HEK293 (cell line): ENCODE results near the gene EBP.

Source experiments
- SCRT1 ChIP-seq: fragments of 450-650 bp; formaldehyde crosslinking; IDR thresholded peaks from 2 replicates; pipeline ENCODE4 v1.5.1; 2016; ENCODE audit warnings: missing biosample characterization, missing genetic modification characterization, borderline replicate concordance
- YY2 ChIP-seq: fragments of 450-650 bp; formaldehyde crosslinking; IDR thresholded peaks from 2 replicates; pipeline ENCODE4 v1.5.1; 2016; ENCODE audit warnings: missing biosample characterization, missing genetic modification characterization
- ZBTB17 ChIP-seq: fragments of 450-650 bp; formaldehyde crosslinking; IDR thresholded peaks from 2 replicates; pipeline ENCODE4 v1.5.1; 2016; ENCODE audit warnings: missing biosample characterization, missing genetic modification characterization
- ZNF169 ChIP-seq: fragments of 450-650 bp; formaldehyde crosslinking; IDR thresholded peaks from 2 replicates; pipeline ENCODE4 v1.5.1; 2016; ENCODE audit warnings: missing biosample characterization, missing genetic modification characterization
- ZNF335 ChIP-seq: fragments of 450-650 bp; formaldehyde crosslinking; conservative IDR thresholded peaks from 2 replicates; pipeline ENCODE4 v1.5.1; 2016; ENCODE audit warnings: missing biosample characterization, missing genetic modification characterization
- ZNF341 ChIP-seq: fragments of 450-650 bp; formaldehyde crosslinking; IDR thresholded peaks from 2 replicates; pipeline ENCODE4; 2016; ENCODE audit warnings: low read depth, missing biosample characterization, missing genetic modification characterization
- ZNF423 ChIP-seq: fragments of 450-650 bp; formaldehyde crosslinking; IDR thresholded peaks from 2 replicates; pipeline ENCODE4 v1.5.1; 2016; ENCODE audit warnings: missing biosample characterization, missing genetic modification characterization
- ZNF426 ChIP-seq: fragments of 450-650 bp; formaldehyde crosslinking; IDR thresholded peaks from 2 replicates; pipeline ENCODE4 v1.5.1; 2017; ENCODE audit warnings: missing biosample characterization, missing genetic modification characterization, mild to moderate bottlenecking, inconsistent platforms, moderate library complexity
- ZNF548 ChIP-seq: fragments of 450-650 bp; formaldehyde crosslinking; IDR thresholded peaks from 2 replicates; pipeline ENCODE4 v1.5.1; 2016; ENCODE audit warnings: missing biosample characterization, missing genetic modification characterization
- ZNF600 ChIP-seq: fragments of 450-650 bp; formaldehyde crosslinking; IDR thresholded peaks from 2 replicates; pipeline ENCODE4 v1.5.1; 2016; ENCODE audit warnings: missing biosample characterization, missing genetic modification characterization
- ZNF610 ChIP-seq: fragments of 450-650 bp; formaldehyde crosslinking; IDR thresholded peaks from 2 replicates; pipeline ENCODE4 v1.5.1; 2016; ENCODE audit warnings: missing biosample characterization, missing genetic modification characterization, borderline replicate concordance
- ZNF626 ChIP-seq: fragments of 450-650 bp; sonication (Bioruptor Pico); formaldehyde crosslinking; IDR thresholded peaks from 2 replicates; pipeline ENCODE4 v1.5.1; 2018; ENCODE audit warnings: missing biosample characterization, missing genetic modification characterization, inconsistent platforms
- ZSCAN30 ChIP-seq: fragments of 450-650 bp; IDR thresholded peaks from 2 replicates; pipeline ENCODE4 v1.5.1; 2018; ENCODE audit warnings: missing biosample characterization, mild to moderate bottlenecking, missing genetic modification characterization, moderate library complexity
- ZXDB ChIP-seq: fragments of 450-650 bp; formaldehyde crosslinking; IDR thresholded peaks from 2 replicates; pipeline ENCODE4 v1.5.1; 2016; ENCODE audit warnings: missing biosample characterization, missing genetic modification characterization
- TF ChIP-seq, protein P1 (sequence below): fragments of 450-650 bp; formaldehyde crosslinking; IDR thresholded peaks from 2 replicates; pipeline ENCODE4 v1.5.1; 2016; ENCODE audit warnings: missing biosample characterization, missing genetic modification characterization
- TF ChIP-seq, protein P2 (sequence below): fragments of 450-650 bp; formaldehyde crosslinking; IDR thresholded peaks from 2 replicates; pipeline ENCODE4 v1.5.1; 2016; ENCODE audit warnings: missing biosample characterization, missing genetic modification characterization
- TF ChIP-seq, protein P3 (sequence below): fragments of 450-650 bp; formaldehyde crosslinking; IDR thresholded peaks from 2 replicates; pipeline ENCODE4 v1.5.1; 2016; ENCODE audit warnings: missing biosample characterization, missing genetic modification characterization
- TF ChIP-seq, protein P4 (sequence below): fragments of 450-650 bp; formaldehyde crosslinking; IDR thresholded peaks from 2 replicates; pipeline ENCODE4 v1.5.1; 2016; ENCODE audit warnings: missing biosample characterization, missing genetic modification characterization, borderline replicate concordance
- TF ChIP-seq, protein P5 (sequence below): fragments of 450-650 bp; formaldehyde crosslinking; IDR thresholded peaks from 2 replicates; pipeline ENCODE4 v1.5.1; 2016; ENCODE audit warnings: missing biosample characterization, missing genetic modification characterization
- TF ChIP-seq, protein P6 (sequence below): fragments of 450-650 bp; formaldehyde crosslinking; IDR thresholded peaks from 2 replicates; pipeline ENCODE4 v1.5.1; 2016; ENCODE audit warnings: missing biosample characterization, missing genetic modification characterization
- TF ChIP-seq, protein P7 (sequence below): fragments of 450-650 bp; formaldehyde crosslinking; optimal IDR thresholded peaks from 2 replicates; pipeline ENCODE3; 2016; ENCODE audit warnings: missing biosample characterization, mild to moderate bottlenecking, missing genetic modification characterization

Gene EBP

DNA sequence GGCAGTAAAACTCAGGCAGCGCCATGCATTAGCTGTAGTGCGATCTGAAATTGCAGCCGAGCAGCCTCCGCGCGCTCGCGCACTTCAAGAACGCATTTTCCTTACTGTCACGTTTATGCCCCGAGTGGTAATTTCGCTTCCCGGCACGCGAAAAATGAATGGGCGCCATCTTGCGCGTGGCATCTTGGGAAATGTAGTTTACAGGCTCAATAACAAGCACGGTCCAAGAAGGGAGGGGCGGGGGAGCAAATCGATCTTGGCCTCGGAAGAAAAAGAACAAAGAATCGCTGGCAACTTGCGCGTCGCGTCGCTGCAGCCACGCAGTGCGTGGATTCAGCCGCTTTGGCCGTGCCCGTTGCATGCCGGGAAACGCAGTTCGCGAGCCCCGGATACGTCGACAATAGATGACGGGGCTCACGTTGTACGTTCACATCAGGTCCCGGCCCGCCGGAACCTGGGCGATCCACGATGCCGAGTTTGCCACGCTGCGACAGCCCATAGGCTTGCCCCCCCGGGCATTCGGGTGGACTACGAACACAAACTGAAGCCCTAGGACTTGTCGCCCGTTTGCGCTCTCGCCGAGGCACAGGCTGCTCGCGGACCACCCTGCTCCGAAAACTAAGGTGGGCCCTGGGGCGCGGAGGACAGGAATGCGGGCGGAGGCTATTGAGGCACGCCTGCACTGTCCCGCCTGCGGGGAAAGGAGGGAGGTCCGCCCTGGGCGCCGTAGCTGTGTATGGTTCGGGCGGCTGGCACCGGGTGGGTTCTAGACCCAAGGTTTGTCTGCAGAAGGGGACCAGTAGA, 45.6 kb upstream of the EBP start, which contains the start of gene FTSJ1 (continued):
- TF ChIP-seq ZNF335 (tag by site-specific recombination) (peak; percentile 99), ZNF423 (tag by site-specific recombination) (0 out of 2 replicates have a peak, but pooled peaks have one; percentile 7), ZNF600 (tag by site-specific recombination) (peak; percentile 60), ZXDB (tag by site-specific recombination) (peak; percentile 81), SCRT1 (tag by site-specific recombination) (no peak), ZNF626 (tag by site-specific recombination) (no peak), YY2 (tag by site-specific recombination) (peak; percentile 72; the same call in 1 of the 2 replicates), ZBTB17 (tag by site-specific recombination) (peak; percentile 97), ZNF169 (no peak), ZNF426 (tag by site-specific recombination) (no peak), ZNF610 (tag by site-specific recombination) (peak; percentile 28; the same call in 1 of the 2 replicates), ZNF341 (tag by site-specific recombination) (peak; percentile 51; the same call in 1 of the 2 replicates), ZSCAN30 (tag by site-specific recombination) (no peak), ZNF548 (tag by site-specific recombination) (no peak)
- TF ChIP-seq, protein P1, sequence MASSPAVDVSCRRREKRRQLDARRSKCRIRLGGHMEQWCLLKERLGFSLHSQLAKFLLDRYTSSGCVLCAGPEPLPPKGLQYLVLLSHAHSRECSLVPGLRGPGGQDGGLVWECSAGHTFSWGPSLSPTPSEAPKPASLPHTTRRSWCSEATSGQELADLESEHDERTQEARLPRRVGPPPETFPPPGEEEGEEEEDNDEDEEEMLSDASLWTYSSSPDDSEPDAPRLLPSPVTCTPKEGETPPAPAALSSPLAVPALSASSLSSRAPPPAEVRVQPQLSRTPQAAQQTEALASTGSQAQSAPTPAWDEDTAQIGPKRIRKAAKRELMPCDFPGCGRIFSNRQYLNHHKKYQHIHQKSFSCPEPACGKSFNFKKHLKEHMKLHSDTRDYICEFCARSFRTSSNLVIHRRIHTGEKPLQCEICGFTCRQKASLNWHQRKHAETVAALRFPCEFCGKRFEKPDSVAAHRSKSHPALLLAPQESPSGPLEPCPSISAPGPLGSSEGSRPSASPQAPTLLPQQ: peak; percentile 89
- TF ChIP-seq, protein P2, sequence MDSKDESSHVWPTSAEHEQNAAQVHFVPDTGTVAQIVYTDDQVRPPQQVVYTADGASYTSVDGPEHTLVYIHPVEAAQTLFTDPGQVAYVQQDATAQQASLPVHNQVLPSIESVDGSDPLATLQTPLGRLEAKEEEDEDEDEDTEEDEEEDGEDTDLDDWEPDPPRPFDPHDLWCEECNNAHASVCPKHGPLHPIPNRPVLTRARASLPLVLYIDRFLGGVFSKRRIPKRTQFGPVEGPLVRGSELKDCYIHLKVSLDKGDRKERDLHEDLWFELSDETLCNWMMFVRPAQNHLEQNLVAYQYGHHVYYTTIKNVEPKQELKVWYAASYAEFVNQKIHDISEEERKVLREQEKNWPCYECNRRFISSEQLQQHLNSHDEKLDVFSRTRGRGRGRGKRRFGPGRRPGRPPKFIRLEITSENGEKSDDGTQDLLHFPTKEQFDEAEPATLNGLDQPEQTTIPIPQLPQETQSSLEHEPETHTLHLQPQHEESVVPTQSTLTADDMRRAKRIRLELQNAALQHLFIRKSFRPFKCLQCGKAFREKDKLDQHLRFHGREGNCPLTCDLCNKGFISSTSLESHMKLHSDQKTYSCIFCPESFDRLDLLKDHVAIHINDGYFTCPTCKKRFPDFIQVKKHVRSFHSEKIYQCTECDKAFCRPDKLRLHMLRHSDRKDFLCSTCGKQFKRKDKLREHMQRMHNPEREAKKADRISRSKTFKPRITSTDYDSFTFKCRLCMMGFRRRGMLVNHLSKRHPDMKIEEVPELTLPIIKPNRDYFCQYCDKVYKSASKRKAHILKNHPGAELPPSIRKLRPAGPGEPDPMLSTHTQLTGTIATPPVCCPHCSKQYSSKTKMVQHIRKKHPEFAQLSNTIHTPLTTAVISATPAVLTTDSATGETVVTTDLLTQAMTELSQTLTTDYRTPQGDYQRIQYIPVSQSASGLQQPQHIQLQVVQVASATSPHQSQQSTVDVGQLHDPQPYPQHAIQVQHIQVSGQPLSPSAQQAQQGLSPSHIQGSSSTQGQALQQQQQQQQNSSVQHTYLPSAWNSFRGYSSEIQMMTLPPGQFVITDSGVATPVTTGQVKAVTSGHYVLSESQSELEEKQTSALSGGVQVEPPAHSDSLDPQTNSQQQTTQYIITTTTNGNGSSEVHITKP (tag by site-specific recombination): peak; percentile 89
- TF ChIP-seq, protein P3, sequence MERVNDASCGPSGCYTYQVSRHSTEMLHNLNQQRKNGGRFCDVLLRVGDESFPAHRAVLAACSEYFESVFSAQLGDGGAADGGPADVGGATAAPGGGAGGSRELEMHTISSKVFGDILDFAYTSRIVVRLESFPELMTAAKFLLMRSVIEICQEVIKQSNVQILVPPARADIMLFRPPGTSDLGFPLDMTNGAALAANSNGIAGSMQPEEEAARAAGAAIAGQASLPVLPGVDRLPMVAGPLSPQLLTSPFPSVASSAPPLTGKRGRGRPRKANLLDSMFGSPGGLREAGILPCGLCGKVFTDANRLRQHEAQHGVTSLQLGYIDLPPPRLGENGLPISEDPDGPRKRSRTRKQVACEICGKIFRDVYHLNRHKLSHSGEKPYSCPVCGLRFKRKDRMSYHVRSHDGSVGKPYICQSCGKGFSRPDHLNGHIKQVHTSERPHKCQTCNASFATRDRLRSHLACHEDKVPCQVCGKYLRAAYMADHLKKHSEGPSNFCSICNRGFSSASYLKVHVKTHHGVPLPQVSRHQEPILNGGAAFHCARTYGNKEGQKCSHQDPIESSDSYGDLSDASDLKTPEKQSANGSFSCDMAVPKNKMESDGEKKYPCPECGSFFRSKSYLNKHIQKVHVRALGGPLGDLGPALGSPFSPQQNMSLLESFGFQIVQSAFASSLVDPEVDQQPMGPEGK: peak; percentile 60; the same call in 1 of the 2 replicates
- TF ChIP-seq, protein P4, sequence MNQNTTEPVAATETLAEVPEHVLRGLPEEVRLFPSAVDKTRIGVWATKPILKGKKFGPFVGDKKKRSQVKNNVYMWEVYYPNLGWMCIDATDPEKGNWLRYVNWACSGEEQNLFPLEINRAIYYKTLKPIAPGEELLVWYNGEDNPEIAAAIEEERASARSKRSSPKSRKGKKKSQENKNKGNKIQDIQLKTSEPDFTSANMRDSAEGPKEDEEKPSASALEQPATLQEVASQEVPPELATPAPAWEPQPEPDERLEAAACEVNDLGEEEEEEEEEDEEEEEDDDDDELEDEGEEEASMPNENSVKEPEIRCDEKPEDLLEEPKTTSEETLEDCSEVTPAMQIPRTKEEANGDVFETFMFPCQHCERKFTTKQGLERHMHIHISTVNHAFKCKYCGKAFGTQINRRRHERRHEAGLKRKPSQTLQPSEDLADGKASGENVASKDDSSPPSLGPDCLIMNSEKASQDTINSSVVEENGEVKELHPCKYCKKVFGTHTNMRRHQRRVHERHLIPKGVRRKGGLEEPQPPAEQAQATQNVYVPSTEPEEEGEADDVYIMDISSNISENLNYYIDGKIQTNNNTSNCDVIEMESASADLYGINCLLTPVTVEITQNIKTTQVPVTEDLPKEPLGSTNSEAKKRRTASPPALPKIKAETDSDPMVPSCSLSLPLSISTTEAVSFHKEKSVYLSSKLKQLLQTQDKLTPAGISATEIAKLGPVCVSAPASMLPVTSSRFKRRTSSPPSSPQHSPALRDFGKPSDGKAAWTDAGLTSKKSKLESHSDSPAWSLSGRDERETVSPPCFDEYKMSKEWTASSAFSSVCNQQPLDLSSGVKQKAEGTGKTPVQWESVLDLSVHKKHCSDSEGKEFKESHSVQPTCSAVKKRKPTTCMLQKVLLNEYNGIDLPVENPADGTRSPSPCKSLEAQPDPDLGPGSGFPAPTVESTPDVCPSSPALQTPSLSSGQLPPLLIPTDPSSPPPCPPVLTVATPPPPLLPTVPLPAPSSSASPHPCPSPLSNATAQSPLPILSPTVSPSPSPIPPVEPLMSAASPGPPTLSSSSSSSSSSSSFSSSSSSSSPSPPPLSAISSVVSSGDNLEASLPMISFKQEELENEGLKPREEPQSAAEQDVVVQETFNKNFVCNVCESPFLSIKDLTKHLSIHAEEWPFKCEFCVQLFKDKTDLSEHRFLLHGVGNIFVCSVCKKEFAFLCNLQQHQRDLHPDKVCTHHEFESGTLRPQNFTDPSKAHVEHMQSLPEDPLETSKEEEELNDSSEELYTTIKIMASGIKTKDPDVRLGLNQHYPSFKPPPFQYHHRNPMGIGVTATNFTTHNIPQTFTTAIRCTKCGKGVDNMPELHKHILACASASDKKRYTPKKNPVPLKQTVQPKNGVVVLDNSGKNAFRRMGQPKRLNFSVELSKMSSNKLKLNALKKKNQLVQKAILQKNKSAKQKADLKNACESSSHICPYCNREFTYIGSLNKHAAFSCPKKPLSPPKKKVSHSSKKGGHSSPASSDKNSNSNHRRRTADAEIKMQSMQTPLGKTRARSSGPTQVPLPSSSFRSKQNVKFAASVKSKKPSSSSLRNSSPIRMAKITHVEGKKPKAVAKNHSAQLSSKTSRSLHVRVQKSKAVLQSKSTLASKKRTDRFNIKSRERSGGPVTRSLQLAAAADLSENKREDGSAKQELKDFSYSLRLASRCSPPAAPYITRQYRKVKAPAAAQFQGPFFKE (tag by site-specific recombination): no peak
- TF ChIP-seq, protein P5, sequence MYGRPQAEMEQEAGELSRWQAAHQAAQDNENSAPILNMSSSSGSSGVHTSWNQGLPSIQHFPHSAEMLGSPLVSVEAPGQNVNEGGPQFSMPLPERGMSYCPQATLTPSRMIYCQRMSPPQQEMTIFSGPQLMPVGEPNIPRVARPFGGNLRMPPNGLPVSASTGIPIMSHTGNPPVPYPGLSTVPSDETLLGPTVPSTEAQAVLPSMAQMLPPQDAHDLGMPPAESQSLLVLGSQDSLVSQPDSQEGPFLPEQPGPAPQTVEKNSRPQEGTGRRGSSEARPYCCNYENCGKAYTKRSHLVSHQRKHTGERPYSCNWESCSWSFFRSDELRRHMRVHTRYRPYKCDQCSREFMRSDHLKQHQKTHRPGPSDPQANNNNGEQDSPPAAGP (tag by site-specific recombination): peak; percentile 66
- TF ChIP-seq, protein P6, sequence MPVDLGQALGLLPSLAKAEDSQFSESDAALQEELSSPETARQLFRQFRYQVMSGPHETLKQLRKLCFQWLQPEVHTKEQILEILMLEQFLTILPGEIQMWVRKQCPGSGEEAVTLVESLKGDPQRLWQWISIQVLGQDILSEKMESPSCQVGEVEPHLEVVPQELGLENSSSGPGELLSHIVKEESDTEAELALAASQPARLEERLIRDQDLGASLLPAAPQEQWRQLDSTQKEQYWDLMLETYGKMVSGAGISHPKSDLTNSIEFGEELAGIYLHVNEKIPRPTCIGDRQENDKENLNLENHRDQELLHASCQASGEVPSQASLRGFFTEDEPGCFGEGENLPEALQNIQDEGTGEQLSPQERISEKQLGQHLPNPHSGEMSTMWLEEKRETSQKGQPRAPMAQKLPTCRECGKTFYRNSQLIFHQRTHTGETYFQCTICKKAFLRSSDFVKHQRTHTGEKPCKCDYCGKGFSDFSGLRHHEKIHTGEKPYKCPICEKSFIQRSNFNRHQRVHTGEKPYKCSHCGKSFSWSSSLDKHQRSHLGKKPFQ: no peak
- TF ChIP-seq, protein P7, sequence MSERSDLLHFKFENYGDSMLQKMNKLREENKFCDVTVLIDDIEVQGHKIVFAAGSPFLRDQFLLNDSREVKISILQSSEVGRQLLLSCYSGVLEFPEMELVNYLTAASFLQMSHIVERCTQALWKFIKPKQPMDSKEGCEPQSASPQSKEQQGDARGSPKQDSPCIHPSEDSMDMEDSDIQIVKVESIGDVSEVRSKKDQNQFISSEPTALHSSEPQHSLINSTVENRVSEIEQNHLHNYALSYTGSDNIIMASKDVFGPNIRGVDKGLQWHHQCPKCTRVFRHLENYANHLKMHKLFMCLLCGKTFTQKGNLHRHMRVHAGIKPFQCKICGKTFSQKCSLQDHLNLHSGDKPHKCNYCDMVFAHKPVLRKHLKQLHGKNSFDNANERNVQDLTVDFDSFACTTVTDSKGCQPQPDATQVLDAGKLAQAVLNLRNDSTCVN: peak; percentile 93
